NCI-H146 treated with DMSO at 0.1 percent for 48 hours (cell line): ENCODE data around the gene RGS7.
A peak's percentile ranks its signal among the peaks of the same experiment; 100 is the strongest.
"Not testable (repeated sequence)": the region's sequence is repeated elsewhere in the genome, so short reads cannot be mapped to it uniquely, and the experiment has no call there.

Source experiments
- DNase-seq: peaks from one replicate; lab custom pipeline; 2025; ENCODE audit not compliant: unreplicated experiment; lab: John Stamatoyannopoulos, UW

RGS7 gene

GRCh38 chr1:241215203-241215602 lies 141.8 kb downstream of the RGS7 start:
- no peak for DNase-seq

DNA sequence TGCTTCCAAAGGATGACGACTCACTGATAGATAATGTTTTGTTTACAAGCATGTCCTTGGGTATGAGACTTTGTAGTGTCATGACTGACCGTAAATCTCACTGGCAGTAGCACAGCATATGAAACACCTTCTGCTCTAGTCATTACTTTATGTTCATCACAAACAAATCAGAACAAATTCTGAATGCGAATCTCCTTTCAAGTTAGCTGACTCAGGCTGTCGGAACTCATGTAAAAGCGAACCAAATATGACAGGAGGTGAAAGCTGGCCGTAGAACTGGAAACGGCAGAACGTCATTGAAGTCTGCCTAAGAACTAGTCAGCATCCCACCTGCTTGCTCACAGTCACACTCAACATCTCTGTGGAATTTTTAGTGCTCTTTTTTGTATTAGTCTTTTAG lies 143.9 kb downstream of the RGS7 start:
- DNase-seq = no peak

DNA sequence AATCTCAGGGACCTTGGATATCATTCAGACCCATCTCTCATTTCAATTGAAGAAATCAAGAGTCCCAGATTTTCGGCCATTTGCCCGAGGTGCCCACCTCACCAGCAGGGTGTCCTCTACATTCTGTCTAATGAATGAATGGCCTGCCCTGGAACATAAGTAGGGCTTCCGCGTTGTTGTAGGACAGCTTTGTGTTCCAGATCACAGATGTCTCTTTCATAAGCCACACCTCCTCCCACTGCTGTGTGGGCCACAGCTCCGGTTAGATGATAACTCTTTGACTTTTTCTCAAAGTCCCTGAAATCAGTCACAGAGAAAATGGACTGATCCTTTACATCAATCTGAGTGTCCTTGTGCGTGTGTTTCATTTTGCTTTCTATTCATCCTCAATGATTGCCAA lies 144.4 kb downstream of the RGS7 start:
- no peak for DNase-seq

- DNase-seq = no peak
Measured at GRCh38 chr1:241208910-241209379, 148.1 kb downstream of the RGS7 start.

- no peak for DNase-seq
Measured at GRCh38 chr1:241203817-241204216, 153.2 kb downstream of the RGS7 start.

GRCh38 chr1:241202401-241202800 lies 154.6 kb downstream of the RGS7 start:
- DNase-seq = no peak

- DNase-seq = no peak
Measured at GRCh38 chr1:241186716-241187115, 170.3 kb downstream of the RGS7 start.

- no peak for DNase-seq
Measured at GRCh38 chr1:241181971-241182370, 175.0 kb downstream of the RGS7 start.

GRCh38 chr1:241181471-241181870 lies 175.5 kb downstream of the RGS7 start:
- DNase-seq = no peak

DNA sequence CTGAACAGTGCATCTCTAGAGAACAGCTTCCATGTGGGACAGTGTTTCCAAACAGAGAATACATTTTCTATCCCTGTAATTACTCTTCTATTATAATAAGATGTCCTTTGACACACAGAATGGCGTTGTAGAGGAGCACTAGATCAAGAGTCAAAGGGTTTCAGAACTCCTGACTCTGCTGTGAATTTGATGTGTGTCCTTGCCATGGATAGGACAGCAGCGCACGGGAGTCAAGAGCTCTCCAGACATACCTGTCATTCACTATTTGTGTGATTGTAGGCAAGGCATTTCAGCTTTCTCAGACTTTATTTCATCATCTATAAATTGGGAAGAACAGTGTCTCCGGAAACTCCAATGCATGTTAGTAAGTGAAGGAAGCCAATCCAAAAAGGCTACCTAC lies 176.4 kb downstream of the RGS7 start:
- DNase-seq = no peak

DNA sequence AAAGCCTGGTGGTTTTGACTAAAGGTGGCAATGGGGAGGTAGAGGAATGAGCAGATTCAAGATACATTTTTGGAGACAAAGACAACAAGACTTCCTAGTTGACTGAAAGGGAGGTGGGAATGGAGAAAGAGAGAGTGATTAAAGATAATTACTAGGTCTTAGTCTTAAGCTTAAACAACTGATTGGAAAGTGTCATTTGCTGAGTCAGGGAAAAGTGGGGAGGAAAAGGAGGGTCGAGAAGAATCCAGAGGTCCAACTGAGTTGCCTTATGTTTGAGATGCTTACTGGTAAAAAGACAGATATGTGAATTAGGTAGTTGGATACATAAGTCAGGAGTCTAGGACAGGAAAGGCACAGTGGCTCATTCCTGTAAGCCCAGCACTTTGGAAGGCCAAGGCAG lies 179.3 kb downstream of the RGS7 start:
- no peak for DNase-seq

GRCh38 chr1:241172486-241172885 lies 184.5 kb downstream of the RGS7 start:
- no peak for DNase-seq

- peak; percentile 15 for DNase-seq
Measured at GRCh38 chr1:241171991-241172390, 185.0 kb downstream of the RGS7 start.

- DNase-seq = no peak
Measured at GRCh38 chr1:241167121-241167630, 189.8 kb downstream of the RGS7 start.

- no peak for DNase-seq
Measured at GRCh38 chr1:241166625-241167024, 190.4 kb downstream of the RGS7 start.

- not testable (repeated sequence) for DNase-seq
Measured at GRCh38 chr1:241165256-241165655, 191.7 kb downstream of the RGS7 start.

GRCh38 chr1:241163363-241163762 lies 193.6 kb downstream of the RGS7 start:
- DNase-seq = no peak

GRCh38 chr1:241161188-241161689 lies 195.8 kb downstream of the RGS7 start:
- DNase-seq = no peak

DNA sequence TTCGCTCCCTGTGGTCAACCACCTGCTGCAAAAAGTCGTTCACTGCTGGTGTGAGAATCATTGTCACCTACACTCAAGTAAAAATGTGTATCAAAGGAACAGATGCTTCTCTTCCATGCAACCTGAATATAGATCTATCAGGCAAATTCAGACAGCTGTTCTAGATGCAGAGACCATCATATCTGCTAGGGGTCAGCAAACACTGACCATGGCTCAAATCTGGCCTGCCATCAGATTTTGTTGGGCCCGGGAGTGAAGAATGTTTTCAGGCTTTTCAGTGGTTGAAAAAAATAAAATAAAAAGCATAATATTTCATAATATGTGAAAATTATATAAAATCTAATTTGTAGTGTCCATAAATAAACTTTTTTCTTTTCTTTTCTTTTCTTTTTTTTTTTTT lies 199.6 kb downstream of the RGS7 start:
- peak; percentile 21 for DNase-seq

GRCh38 chr1:241156231-241156965 lies 200.6 kb downstream of the RGS7 start:
- DNase-seq = peak; percentile 57

DNA sequence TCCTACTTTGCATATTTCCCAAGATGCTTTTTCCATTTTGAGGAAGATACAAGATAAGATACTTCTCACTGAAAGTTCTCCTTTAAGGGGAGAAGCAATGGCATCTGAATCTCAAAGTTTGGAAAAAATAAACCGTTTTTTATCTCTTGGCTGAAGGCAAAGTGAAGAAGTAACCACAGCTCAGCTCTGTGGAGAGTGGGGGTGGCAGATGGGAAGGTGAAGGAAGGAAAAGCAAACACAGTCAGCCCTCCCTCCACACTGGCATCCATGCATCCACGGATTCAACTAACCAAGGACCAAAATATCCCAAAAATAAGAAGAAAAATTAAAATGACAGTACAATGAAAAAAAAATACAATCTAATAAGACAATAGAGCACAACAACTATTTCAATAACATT lies 211.1 kb downstream of the RGS7 start:
- no peak for DNase-seq

DNA sequence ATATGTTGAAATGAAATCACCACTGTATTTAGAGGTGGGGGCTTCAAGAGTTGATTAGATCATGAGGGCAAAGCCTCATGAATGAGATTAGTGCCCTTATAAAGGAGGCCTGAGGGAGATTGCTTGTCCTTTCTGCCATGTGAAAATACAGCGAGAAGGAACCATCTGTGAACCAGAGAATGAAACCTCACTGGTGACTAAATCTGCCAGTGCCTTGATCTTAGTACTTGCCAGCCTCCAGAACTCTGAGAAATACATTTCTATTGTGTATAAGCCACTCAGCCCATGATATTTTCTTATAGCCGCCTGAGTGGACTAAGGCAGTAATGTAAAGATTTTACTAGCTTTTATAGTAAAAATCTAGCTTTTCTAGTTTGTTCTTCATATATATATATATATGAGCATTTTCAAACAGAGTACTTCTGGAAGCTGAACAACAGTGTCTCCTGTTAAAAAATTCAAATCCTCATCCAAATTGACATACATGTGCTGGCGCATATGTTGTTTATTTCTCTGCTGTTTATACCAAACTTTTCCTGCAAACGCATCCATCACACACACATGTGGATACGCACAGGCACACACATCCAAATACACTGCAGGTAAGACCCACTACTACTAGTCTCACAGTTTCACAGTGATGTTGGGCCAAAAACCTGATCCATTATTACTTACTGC lies 213.1 kb downstream of the RGS7 start:
- DNase-seq = no peak
